GM12878 (cell line): ENCODE results near the gene MAVS. TPM values are rescaled to one million over a fixed set of nuclear protein-coding genes. Genes with fewer than 3 reads are reported as not detected.

ENCODE experiments used
- ATAC-seq: fragments of 200-7000 bp; cut with Tn5 transposase; 3 replicates; pipeline ENCODE4 v1.9.1; 2020; ENCODE audit warnings: mild to moderate bottlenecking, moderate library complexity
- BruUV-seq: library from RNA; stranded (reverse); fragments of 400-500 nt; replicated peaks from 2 replicates; lab custom pipeline; 2021; lab: Mats Ljungman, UMichigan
- CTCF ChIA-PET: fragments of 300-600 bp; sonication (Branson Sonifier 250); formaldehyde crosslinking; extraction: SDS; loops from one replicate; lab custom pipeline; 2021; ENCODE audit warnings: inconsistent platforms; lab: Yijun Ruan, JAX
- POLR2A ChIA-PET: fragments of 350-600 bp; formaldehyde crosslinking; extraction: SDS; loops from one replicate; lab custom pipeline; 2021; ENCODE audit warnings: inconsistent platforms; lab: Charles Lee
- RAD21 ChIA-PET: fragments of 300-600 bp; sonication (Branson Sonifier 250); formaldehyde crosslinking; loops from one replicate; lab custom pipeline; 2023; ENCODE audit warnings: antibody characterized with exemption; ENCODE audit not compliant: unreplicated experiment; lab: Charles Lee
- SMC1A ChIA-PET: fragments of 300-600 bp; sonication (Branson Sonifier 250); formaldehyde crosslinking; loops from one replicate; lab custom pipeline; 2023; ENCODE audit not compliant: unreplicated experiment, uncharacterized antibody; lab: Charles Lee
- DNase-seq: peaks from one replicate; pipeline ENCODE4 v3.0.0-alpha.2; 2011; ENCODE audit warnings: low read depth, low spot score
- FAIRE-seq: peaks from 3 replicates; lab custom pipeline; 2011; peaks lifted over from hg19 to GRCh38; lab: Jason Lieb, UNC
- H2AFZ ChIP-seq: 2 replicates; pipeline ENCODE4 v1.6.0; 2011; ENCODE audit warnings: low read depth, low read length, control low read depth; ENCODE audit not compliant: control insufficient read depth
- H3K27ac ChIP-seq: 2 replicates; pipeline ENCODE4 v1.5.1; 2011; ENCODE audit warnings: control low read depth; ENCODE audit not compliant: control insufficient read depth, insufficient read depth
- H3K27me3 ChIP-seq, 2 experiments: replicated peaks in 1 of 2; 2 replicates each; pipeline versions ENCODE4 v1.6.0 to v1.6.1; 2011; ENCODE audit warnings: low read length in 1 of 2; ENCODE audit not compliant: control insufficient read depth in 2 of 2, insufficient read depth in 2 of 2
- H3K36me3 ChIP-seq, 2 experiments: 2 replicates each; pipeline ENCODE4 v1.5.1; 2011; ENCODE audit warnings: low read length in 1 of 2; ENCODE audit not compliant: control insufficient read depth in 2 of 2, insufficient read depth in 2 of 2
- H3K4me1 ChIP-seq: 2 replicates; pipeline ENCODE4 v1.6.1; 2011; ENCODE audit warnings: mild to moderate bottlenecking, low read length, moderate library complexity, mixed read lengths; ENCODE audit not compliant: control insufficient read depth, insufficient read depth
- H3K4me2 ChIP-seq: 2 replicates; pipeline ENCODE4 v1.6.0; 2011; ENCODE audit warnings: control low read depth; ENCODE audit not compliant: control insufficient read depth, insufficient read depth
- H3K4me3 ChIP-seq: fragments of 200-600 bp; sonication (generic); 2 replicates; pipeline ENCODE4 v1.5.1; 2016
- H3K79me2 ChIP-seq: 2 replicates; pipeline ENCODE4 v1.6.0; 2011; ENCODE audit warnings: low read length; ENCODE audit not compliant: control insufficient read depth, insufficient read depth
- H3K9ac ChIP-seq: 2 replicates; pipeline ENCODE4 v1.8.0; 2011; ENCODE audit warnings: low read length, control low read depth, mixed read lengths; ENCODE audit not compliant: control insufficient read depth, insufficient read depth
- H3K9me3 ChIP-seq: replicated peaks from 3 replicates; pipeline ENCODE4 v1.5.1; 2011; ENCODE audit warnings: mild to moderate bottlenecking, low read length; ENCODE audit not compliant: control insufficient read depth, insufficient read depth
- H4K20me1 ChIP-seq: 2 replicates; pipeline ENCODE4 v1.6.0; 2011; ENCODE audit not compliant: control insufficient read depth, insufficient read depth
- CEBPB ChIP-seq, 2 experiments: fragments of 150-350 bp in 1 of 2; IDR thresholded peaks; 2 replicates each; pipeline ENCODE4 v1.6.1; 2012 to 2014; ENCODE audit warnings: low read depth in 2 of 2, low read length in 2 of 2, borderline replicate concordance in 1 of 2, inconsistent platforms in 1 of 2
- KAT2A ChIP-seq: conservative IDR thresholded peaks from 2 replicates; pipeline ENCODE4 v1.6.1; 2011; ENCODE audit warnings: low read depth, low read length; ENCODE audit not compliant: control insufficient read depth
- PAX8 ChIP-seq: fragments of 450-650 bp; IDR thresholded peaks from 2 replicates; pipeline ENCODE4 v1.6.1; 2017; ENCODE audit warnings: mild to moderate bottlenecking, moderate library complexity
- PBX3 ChIP-seq: IDR thresholded peaks from 2 replicates; pipeline ENCODE4 v1.6.1; 2011; ENCODE audit warnings: mild to moderate bottlenecking, low read depth, low read length, moderate library complexity; ENCODE audit not compliant: insufficient replicate concordance
- SMARCA5 ChIP-seq: fragments of 450-650 bp; IDR thresholded peaks from 2 replicates; pipeline ENCODE4 v1.6.1; 2017; ENCODE audit warnings: mild to moderate bottlenecking
- ZBTB11 ChIP-seq: fragments of 450-650 bp; formaldehyde crosslinking; IDR thresholded peaks from 2 replicates; pipeline ENCODE4 v1.5.0; 2022; ENCODE audit warnings: mild to moderate bottlenecking, missing genetic modification characterization
- ZBTB4 ChIP-seq: fragments of 450-650 bp; formaldehyde crosslinking; IDR thresholded peaks from 2 replicates; pipeline ENCODE4 v1.4.0; 2022; ENCODE audit warnings: mild to moderate bottlenecking, moderate library complexity
- ZNF274 ChIP-seq: IDR thresholded peaks from one replicate; pipeline ENCODE4 v1.8.0; 2011; ENCODE audit not compliant: insufficient read length, insufficient read depth
- WGBS: methylation state at CpG from one replicate; pipeline ENCODE4 v1.1.6; 2016; ENCODE audit warnings: low lambda C conversion rate; ENCODE audit not compliant: insufficient replicate concordance, insufficient coverage; ENCODE audit errors: missing lambda C conversion rate; 5-methylcytosine and 5-hydroxymethylcytosine counted together
- in situ Hi-C: fragments of 300-500 bp; cut with MboI; formaldehyde crosslinking; loops from 9 replicates; pipeline ENCODE4 v1.14.3; 2018; ENCODE audit warnings: mixed read lengths
- intact Hi-C: fragments of 100-400 bp; cut with micrococcal nuclease; formaldehyde crosslinking; loops from one replicate; pipeline ENCODE4 v1.14.2; 2022; ENCODE audit not compliant: unreplicated experiment
- polyA plus RNA-seq, 11 experiments: library from polyadenylated mRNA; depleted of rRNA in 4 of 11; unstranded in 6 of 11; stranded (reverse) in 5 of 11; fragments of >200 nt; fragmentation: Nextera tagmentation in 4 of 11; fragmentation: Illumina TruSeq in 1 of 11; extraction: Ambion mirVana in 4 of 11; extraction: Trizol in 1 of 11; gene quantifications; 1 replicate in 1 of 11; 2 replicates in 10 of 11; pipeline versions ENCODE4 v1.2.1 to v1.2.3, GENCODE V29; 2011 to 2016; ENCODE audit warnings: inconsistent platforms in 2 of 11, missing spikeins in 2 of 11, low read depth in 1 of 11
- total RNA-seq, 4 experiments: library from RNA; depleted of rRNA in 3 of 4; stranded (reverse); fragments of >200 nt in 3 of 4; fragmentation: Illumina TruSeq in 1 of 4; extraction: Trizol in 1 of 4; gene quantifications; 2 replicates each; pipeline versions ENCODE4 v1.2.1 to v1.2.3, GENCODE V29; 2013 to 2021

The MAVS gene
- total and polyA plus RNA-seq, 10 of the 15 experiments (the other 5 are each of a cell fraction or from before 2014, with no cell fraction given) = 1.6 to 25.2 (median 12.6) TPM

- ChIA-PET CTCF (interaction anchor here (6.6 kb wide), 1 partner anchor 38 kb away, joined by 48 read pairs; the partner anchor contains the start of gene AP5S1), SMC1A (interaction anchor here (1.2 kb wide), 1 partner anchor 14 kb away, joined by 3 read pairs; no protein-coding TSS in a partner anchor), RAD21 (interaction anchor here (1.2 kb wide), 1 partner anchor 13 kb away, joined by 3 read pairs; no protein-coding TSS in a partner anchor), POLR2A (interaction anchor here (0.6 to 0.7 kb wide), 2 partner anchors 17 to 102 kb away, joined by 3 to 4 read pairs; no protein-coding TSS in a partner anchor)
- H4K20me1 ChIP-seq = no peaks in the 10 kb centered on the region
- TF ChIP-seq ZBTB11 (no peak), SMARCA5 (no peak), ZNF274 (no peak), CEBPB (IDR thresholded peaks at IDR 0.05; ENCODE audit: borderline replicate concordance in 1 of 2, low read depth in 2 of 2, low read length in 2 of 2) (no peak), PBX3 (no peak), KAT2A (no peak), ZBTB4 (CRISPR knock-in tag) (no peak), PAX8 (no peak)
- FAIRE-seq (no peak), DNase-seq (no peak), ATAC-seq (no peak)
- H3K9me3 ChIP-seq = peaks cover 1% of the 10 kb centered on the region; the same call in 1 of the 3 replicates
- H3K4me1 ChIP-seq = no peaks in the 10 kb centered on the region; the same call in 1 of the 2 replicates
- H3K27ac ChIP-seq = no peak overlapping the region
- H3K27me3 ChIP-seq = no peaks in the 10 kb centered on the region
- no peak overlapping the region for H2AFZ ChIP-seq
- in situ Hi-C loops (no loop called here), intact Hi-C loops (loop anchor here (10.0 kb wide), 1 partner anchor 144 kb away; the partner anchor contains the start of gene SIGLEC1)
- no peak overlapping the region for H3K4me3 ChIP-seq
- no peak overlapping the region for H3K9ac ChIP-seq
- 98% methylated on average over 6 of the region's 6 CpGs for WGBS
- H3K79me2 ChIP-seq = no peaks in the 10 kb centered on the region
- BruUV-seq = no TSS peak
- no peak overlapping the region for H3K4me2 ChIP-seq
- H3K36me3 ChIP-seq = peaks cover 18 to 21% of the 10 kb centered on the region in 2 experiments
These were observed 12.1 kb downstream of the MAVS start for GRCh38 chr20:3858689-3859088.
